ENCODE data around the gene KY.

KY gene

DNA sequence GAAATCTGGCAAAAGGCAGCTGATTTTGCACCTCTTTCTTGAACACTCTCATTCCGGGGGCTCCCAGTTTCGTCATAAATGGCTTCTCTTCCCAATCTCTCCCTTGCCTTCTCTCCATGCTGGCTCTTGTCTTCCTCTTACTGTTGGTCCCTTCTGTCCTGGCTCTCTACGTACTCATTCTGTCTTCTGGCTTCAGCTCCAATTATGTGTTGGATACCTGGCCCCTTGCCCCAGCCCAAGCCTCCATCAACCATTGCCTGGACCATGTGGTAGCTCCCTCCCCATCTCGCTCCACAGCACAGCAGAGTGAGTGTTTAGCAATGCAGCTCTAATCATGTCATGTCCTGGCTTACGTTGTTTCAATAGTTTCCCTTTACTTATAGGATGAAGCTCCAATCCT is 21.7 kb upstream of the KY start:
- no peak for DNase-seq (ENCODE audit: low read depth)

GRCh38 chr3:134667956-134668355 is 17.1 kb upstream of the KY start:
- DNase-seq (ENCODE audit: low read depth) = no peak

DNA sequence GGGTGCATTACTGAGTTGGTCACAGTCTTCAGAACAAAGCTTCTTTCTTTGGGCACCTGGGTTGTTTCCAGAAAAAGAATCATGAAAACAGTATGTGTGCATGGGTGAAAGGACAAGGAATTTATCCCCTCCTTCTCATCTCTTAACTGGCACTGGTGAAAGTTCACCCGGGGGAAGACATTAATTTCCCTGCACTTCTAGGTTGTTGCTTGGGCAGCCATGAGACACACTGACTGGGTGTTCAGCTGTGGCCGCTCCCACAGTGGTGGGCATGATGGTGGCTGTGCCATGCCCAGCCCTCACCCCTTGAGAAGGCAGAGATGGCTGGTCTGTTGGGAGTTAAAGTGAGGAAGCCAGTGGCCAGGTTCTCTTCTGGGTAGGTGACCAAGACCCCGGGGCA is 16.6 kb upstream of the KY start:
- no peak for DNase-seq (ENCODE audit: low read depth)

- no peak for DNase-seq (ENCODE audit: low read depth)
These were observed 16.1 kb upstream of the KY start for GRCh38 chr3:134666885-134667284.

GRCh38 chr3:134666466-134666865 is 15.6 kb upstream of the KY start:
- DNase-seq (ENCODE audit: low read depth) = peak; percentile 74

DNA sequence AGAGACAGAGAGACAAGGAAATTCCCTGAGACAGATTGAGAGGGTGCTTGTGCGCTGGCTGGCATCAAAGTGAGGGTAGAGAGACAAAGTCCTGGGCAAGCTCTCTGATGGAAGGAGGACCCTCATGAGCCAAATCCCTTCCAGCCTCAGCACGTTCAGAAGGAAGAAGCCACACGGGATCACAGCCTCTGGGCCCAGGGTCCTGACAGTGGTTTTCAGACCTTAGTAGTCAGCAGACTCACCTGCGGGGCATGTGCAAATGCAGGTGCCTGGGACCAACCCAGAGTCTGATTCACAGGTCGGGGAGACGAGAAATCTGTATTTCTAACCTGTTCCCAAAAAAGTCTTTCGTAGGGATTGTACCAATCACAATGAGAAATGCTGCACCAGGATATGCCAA is 15.2 kb upstream of the KY start:
- no peak for DNase-seq (ENCODE audit: low read depth)

- DNase-seq (ENCODE audit: low read depth) = no peak
These were observed 14.4 kb upstream of the KY start for GRCh38 chr3:134665243-134665642.

- DNase-seq (ENCODE audit: low read depth) = peak; percentile 17
These were observed 13.1 kb upstream of the KY start for GRCh38 chr3:134663721-134664456.

DNA sequence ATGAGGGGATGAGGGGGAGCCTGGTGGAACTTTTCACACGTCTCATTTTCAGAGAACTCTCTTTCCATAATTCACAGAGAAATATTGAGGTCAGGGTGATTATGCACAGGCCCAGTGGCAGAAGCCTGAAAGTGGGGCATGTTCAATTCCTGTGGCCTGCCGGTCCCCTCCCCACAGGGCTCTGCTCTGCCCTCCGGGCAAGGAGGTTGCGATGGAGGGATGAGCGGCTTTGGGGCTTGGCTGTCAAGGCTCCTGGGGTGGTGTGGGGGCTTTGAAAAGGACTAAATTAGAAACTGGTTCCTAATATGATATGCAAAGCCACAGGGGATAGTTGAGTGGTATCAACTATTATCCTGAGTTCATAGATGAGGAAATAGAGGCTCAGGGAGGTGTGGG is 9.2 kb upstream of the KY start:
- DNase-seq (ENCODE audit: low read depth) = no peak

DNA sequence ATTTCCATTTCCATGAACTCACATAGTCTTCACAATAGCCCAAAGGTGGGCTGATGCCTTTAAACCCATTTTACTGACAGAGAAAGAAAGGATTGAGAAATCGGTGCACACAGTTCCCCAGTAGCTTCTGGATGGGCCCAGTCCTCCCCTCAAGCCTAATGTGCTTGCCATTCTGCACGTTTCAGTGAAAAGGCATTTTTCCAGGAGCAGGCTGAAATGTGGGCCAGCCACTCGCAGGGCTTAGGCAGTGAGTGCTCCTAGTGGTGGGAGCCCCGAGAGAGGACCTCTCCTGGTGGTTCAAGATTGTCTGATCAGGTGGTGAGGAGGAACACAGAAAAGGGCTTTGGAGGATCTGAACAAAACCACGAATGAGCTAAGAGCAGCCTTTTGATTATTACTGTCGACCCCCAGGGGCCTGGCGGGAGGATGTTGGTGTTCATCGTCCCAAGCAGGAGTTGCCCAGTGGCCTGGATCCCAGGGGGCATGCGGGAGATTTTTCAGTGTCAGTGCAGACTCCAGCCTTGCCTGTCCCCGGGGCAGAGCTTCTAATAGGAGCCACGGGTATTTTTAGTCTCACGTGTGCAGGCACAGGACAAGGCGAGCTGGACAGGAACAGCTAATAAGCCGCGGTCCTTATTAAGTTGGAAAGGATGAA is 8.7 kb upstream of the KY start:
- no peak for DNase-seq (ENCODE audit: low read depth)

DNA sequence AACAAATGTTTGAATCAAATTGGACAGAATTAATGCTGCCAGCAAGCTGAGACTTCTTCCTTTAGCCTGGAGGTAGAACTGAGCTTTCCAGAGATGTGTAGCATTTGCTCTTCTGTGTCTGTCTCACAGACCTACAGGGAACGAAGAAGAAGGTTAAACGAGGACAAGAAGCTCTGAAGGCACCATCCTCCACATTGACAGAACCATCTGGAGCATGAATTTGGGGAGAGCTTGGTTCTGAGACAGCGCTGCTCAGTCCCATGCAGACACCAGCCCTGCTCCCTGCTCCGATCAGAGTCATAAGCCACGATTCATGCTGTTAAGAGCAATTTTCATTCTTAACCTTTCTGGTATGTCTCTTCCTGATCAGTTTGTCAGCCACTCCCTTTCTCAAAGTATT is 7.7 kb upstream of the KY start:
- no peak for DNase-seq (ENCODE audit: low read depth)

DNA sequence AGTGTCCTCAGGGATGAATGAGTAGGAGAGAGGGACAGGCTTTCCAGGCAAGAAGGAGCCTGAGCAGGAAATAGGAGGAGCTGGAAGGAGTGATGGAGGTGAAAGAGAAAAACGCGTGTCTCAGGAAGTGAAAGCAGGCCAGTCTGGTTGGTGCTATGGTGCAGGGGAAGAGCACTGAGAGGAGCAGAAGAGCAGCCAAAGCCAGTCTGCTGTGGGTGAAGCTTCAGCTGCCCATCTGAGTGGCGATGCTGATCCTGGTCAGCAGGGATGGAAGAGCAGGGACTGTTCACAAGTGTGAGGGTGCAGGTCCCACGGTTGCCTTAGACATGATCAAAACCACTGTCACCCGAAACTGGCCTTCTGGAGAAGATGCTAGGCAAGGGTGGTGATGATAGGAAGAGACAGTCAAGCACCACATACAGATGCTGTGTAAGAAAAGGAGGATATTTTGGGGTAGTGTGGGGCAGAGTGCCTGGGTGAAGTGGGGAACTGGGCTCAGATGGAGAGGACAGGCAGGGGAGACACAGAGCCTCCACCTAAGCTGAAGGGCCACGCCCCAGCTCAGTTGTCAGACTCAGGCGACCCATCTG is 5.5 kb upstream of the KY start:
- DNase-seq (ENCODE audit: low read depth) = no peak

DNA sequence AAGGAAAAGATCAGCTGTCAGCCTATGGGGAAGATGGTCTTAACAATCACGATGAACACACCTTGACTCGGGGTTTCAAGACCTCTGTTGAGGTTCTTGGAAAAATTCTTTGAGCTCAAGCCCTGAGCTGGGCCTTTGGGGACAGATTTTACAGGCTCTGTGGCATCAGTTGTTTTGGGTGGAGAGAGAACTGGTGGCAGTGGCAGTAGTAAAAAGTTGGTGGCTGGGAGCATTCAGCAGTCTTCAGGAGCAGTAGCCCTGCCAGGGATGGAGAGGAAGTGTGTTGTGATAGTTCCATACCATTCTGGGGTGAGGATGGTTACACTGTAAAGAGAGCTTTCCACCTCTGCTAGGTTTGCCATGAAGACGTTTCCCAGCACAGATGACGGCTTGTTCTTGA is 4.9 kb upstream of the KY start:
- no peak for DNase-seq (ENCODE audit: low read depth)

- no peak for DNase-seq (ENCODE audit: low read depth)
These were observed 3.2 kb upstream of the KY start for GRCh38 chr3:134654031-134654430.

- no peak for DNase-seq (ENCODE audit: low read depth)
These were observed 2.2 kb upstream of the KY start for GRCh38 chr3:134652886-134653630.

DNA sequence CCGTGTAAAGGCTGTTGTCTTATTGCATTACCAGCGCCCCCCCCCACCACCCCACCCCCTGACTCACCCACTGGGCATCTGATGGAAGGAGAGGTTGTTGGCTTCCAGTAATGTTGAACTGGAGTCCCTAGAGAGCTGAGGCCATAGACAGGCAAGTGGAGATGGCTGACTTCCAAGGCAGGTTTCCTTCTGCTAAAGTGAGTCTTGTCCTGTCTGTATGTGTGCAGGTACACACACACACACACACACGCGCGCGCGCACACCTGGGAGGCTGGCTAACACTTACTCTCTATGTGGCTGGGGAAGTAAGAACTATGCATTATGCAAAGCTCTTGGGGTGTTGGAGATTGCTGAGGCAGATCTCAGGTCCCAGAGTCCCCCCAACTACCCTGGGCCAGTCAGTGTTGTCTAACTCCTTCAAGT is 1.6 kb upstream of the KY start:
- peak; percentile 30 for DNase-seq (ENCODE audit: low read depth)

DNA sequence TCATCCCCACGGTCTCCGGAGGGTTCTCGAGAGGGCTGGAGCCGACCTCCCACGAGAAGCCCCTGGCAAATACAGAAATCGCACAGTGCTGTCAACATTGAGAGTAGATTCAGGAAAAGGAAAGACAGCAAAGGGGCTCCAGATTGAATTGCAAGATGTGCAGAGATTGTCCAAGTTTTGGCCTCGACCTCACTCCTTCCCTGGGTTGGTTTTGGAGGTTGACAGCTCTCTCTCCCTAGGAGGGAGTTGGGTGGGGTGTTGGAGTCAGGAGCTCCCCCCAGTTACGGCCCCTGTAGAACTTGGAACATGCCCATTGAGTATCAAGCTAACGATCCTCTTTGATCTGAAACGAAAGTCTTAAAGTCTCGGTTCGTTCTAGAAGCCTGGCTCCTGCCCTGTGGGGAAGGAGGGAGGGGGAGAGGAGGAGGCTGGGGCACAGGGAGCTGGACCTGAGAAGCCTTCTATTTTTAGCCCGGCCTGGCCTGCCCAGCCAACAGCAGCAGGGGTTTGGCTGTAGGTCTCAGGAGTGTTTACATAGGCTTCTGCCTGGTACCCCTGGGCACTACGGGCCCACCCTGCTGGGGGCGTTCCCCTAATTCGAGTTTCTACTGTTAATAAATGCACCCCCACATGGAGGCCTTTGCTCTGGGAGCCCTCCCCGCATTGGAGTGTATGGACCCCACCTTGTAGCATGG is 672 bp upstream of the KY start:
- peak; percentile 9 for DNase-seq (ENCODE audit: low read depth)

DNA sequence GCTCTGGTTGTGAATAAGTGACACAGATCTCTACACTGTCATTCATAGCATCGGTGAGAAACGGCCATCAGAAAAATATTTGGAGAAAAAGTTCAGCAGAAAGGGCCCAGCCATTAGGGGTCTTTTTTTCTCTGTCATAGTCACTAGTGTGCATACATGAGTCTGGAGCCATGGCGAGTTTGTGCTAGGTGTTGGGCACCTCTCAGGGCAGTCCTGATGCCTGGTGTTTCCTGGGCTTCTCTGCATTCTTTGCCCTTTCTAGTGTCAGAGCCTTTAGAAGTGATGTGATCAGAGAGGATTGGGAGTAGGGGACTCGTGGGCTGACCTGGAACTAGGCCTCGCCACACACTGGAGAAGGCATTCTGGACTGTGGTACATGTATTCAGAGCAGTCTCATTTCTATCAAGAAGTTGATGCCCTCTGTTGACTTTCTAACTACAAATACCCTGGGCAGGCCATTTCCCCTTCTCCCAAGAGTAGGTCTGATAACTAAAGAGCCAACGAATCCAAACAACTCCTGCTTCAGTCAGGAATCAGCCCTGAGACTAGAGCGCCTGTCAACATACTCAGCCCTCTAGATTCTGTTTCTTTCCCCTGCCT is 1.6 kb downstream of the KY start:
- no peak for DNase-seq (ENCODE audit: low read depth)

DNA sequence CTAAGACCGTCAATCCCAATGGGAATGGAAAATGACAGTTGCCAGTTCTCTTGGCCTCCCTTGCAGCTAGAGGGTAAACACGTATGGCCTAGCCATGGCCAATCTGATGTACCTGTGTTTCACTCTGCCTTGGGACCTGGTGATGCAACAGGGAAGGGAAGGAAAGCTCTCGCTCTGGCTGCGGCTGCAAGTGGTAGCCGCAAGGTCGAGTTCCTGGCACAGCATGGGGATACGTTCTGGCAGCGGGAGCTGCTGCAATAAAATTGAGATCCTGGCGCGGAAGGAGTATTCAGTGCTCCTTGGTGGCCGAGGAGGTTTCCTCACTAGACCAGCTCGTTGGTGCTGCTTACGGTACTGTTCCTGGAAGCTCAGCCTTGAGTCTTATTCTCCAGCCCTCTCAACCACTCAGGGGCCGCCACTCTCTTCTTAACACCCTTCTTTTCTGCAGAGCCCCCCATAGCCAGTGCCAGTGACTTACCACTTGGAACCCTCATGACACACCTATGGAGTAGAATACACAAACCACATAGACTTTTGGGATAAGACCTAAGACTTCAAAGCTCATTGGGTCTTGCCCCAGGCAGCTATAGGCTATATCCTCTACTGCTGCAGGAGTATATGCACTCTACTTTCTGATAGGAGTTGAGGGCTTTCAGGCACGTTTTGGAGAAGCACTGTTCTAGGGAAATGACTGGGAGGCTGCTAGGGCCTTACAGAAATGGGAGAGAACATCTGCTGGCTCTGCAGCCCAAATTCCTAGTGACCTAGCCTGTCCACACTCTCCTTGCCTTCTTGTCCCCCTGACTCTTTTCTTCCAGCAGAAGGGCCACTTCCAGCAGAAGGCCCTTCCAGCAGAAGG is 2.7 kb downstream of the KY start:
- no peak for DNase-seq (ENCODE audit: low read depth)

- DNase-seq (ENCODE audit: low read depth) = no peak
These were observed 4.7 kb downstream of the KY start for GRCh38 chr3:134646086-134646485.

DNA sequence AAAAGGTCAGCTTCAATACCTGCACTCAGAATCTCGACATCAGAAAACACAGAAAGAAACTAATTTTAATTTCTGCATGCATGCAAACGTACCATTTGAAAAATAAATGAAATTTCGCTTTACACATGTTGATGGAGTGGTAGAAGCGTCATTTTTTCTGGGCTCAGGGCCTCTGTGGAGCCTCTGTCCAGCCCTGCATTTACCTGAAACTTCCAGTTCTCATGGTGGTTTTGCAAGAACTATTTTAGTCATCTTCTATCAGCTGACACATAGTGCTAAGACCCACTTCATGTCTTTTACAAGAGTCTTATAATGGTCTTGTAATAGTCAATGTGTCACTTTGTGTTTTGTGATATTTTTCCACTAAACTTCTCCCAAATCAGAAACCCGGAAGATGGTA is 5.3 kb downstream of the KY start:
- no peak for DNase-seq (ENCODE audit: low read depth)

Measured in ELR (cell line).